HCT116 (cell line): ENCODE results near the gene MYRF. TPM values are rescaled to one million over a fixed set of nuclear protein-coding genes. Genes with fewer than 3 reads are reported as not detected.

Experiments
- ATAC-seq: fragments of 200-7000 bp; cut with Tn5 transposase; 2 replicates; pipeline ENCODE4 v1.9.1; 2020; ENCODE audit warnings: mild to moderate bottlenecking, moderate library complexity
- BruUV-seq: library from RNA; stranded (reverse); fragments of 400-500 nt; replicated peaks from 2 replicates; lab custom pipeline; 2021; lab: Mats Ljungman, UMichigan
- CTCF ChIA-PET: fragments of 300-600 bp; sonication (Branson Sonifier 250); formaldehyde crosslinking; loops from one replicate; lab custom pipeline; 2021; ENCODE audit warnings: antibody characterized with exemption; lab: Charles Lee
- POLR2A ChIA-PET: fragments of 300-600, 350-600 bp; sonication (Branson Sonifier 250); formaldehyde crosslinking; loops from one replicate; lab custom pipeline; 2021; ENCODE audit warnings: antibody characterized with exemption; lab: Charles Lee
- RAD21 ChIA-PET, 2 experiments: fragments of 300-600 bp; sonication (Branson Sonifier 250); formaldehyde crosslinking; loops; one replicate each; lab custom pipeline; 2023; ENCODE audit warnings: low total read pairs in 2 of 2; ENCODE audit not compliant: uncharacterized antibody in 2 of 2, unreplicated experiment in 2 of 2, low non-redundant PET in 1 of 2; lab: Charles Lee
- DNase-seq: peaks from one replicate; pipeline ENCODE4 v3.0.0-alpha.2; 2010; ENCODE audit warnings: low read depth, low spot score
- H2AFZ ChIP-seq: fragments of 200-600 bp; shearing (Covaris generic), sonication (generic); 2 replicates; pipeline ENCODE4 v1.6.1; 2017; ENCODE audit warnings: low read depth, mixed run types, mixed read lengths, antibody characterized with exemption, low read length; ENCODE audit not compliant: poor library complexity, severe bottlenecking
- H3K27ac ChIP-seq: 2 replicates; pipeline ENCODE4 v1.5.1; 2012; ENCODE audit warnings: low read depth, low read length
- H3K27me3 ChIP-seq: fragments of 200-600 bp; sonication (generic); 2 replicates; pipeline ENCODE4 v1.6.1; 2016; ENCODE audit warnings: mixed run types, low read length, mixed read lengths; ENCODE audit not compliant: insufficient read depth
- H3K36me3 ChIP-seq, 2 experiments: fragments of 200-500 bp in 1 of 2; fragments of 200-600 bp in 1 of 2; sonication (Bioruptor generic) in 1 of 2; sonication (generic) in 1 of 2; 2 replicates each; pipeline versions ENCODE4 v1.5.1 to v1.6.1; 2014 to 2016; ENCODE audit warnings: low read length in 2 of 2, inconsistent platforms in 1 of 2, mixed read lengths in 1 of 2, mixed run types in 1 of 2; ENCODE audit not compliant: insufficient read depth in 2 of 2, control insufficient read depth in 1 of 2
- H3K4me1 ChIP-seq, 2 experiments: fragments of 200-600 bp in 1 of 2; sonication (generic) in 1 of 2; 2 replicates each; pipeline versions ENCODE4 v1.5.1 to v1.6.1; 2012 to 2017; ENCODE audit warnings: low read length in 2 of 2, inconsistent platforms in 1 of 2, mild to moderate bottlenecking in 1 of 2, mixed read lengths in 1 of 2, mixed run types in 1 of 2, moderate library complexity in 1 of 2; ENCODE audit not compliant: insufficient read depth in 2 of 2, control insufficient read depth in 1 of 2
- H3K4me2 ChIP-seq: fragments of 200-600 bp; sonication (generic); 2 replicates; pipeline ENCODE4 v1.6.1; 2017; ENCODE audit warnings: mixed run types, low read length, mixed read lengths
- H3K4me3 ChIP-seq, 2 experiments: fragments of 200-600 bp in 1 of 2; sonication (generic) in 1 of 2; replicated peaks in 1 of 2; 2 replicates each; pipeline ENCODE4 v1.5.1; 2011 to 2016; ENCODE audit warnings: low read length in 2 of 2, control low read depth in 1 of 2, low read depth in 1 of 2, mild to moderate bottlenecking in 1 of 2, mixed read lengths in 1 of 2, mixed run types in 1 of 2
- H3K79me2 ChIP-seq: fragments of 200-600 bp; sonication (generic); 2 replicates; pipeline ENCODE4 v1.6.1; 2017; ENCODE audit warnings: mild to moderate bottlenecking, mixed run types, low read length, moderate library complexity, mixed read lengths; ENCODE audit not compliant: insufficient read depth
- H3K9ac ChIP-seq: fragments of 200-600 bp; sonication (generic); 2 replicates; pipeline ENCODE4 v1.6.1; 2016; ENCODE audit warnings: low read length, mixed read lengths
- H3K9me2 ChIP-seq: fragments of 200-600 bp; sonication (generic), shearing (Covaris generic); 2 replicates; pipeline ENCODE4 v1.6.1; 2017; ENCODE audit warnings: mixed run types, mild to moderate bottlenecking, moderate library complexity; ENCODE audit not compliant: insufficient read depth
- H3K9me3 ChIP-seq, 2 experiments: fragments of 200-500 bp in 1 of 2; fragments of 200-600 bp in 1 of 2; sonication (Bioruptor generic) in 1 of 2; sonication (generic) in 1 of 2; 2 replicates each; pipeline ENCODE4 v1.6.1; 2014 to 2017; ENCODE audit warnings: low read length in 2 of 2, mixed read lengths in 2 of 2, inconsistent platforms in 1 of 2, low read depth in 1 of 2, mild to moderate bottlenecking in 1 of 2, mixed run types in 1 of 2, moderate library complexity in 1 of 2; ENCODE audit not compliant: control insufficient read depth in 1 of 2, insufficient read depth in 1 of 2
- H4K20me1 ChIP-seq: fragments of 200-600 bp; sonication (generic), shearing (Covaris generic); 2 replicates; pipeline ENCODE4 v1.6.1; 2017; ENCODE audit warnings: mixed run types, mild to moderate bottlenecking, moderate library complexity; ENCODE audit not compliant: insufficient read depth
- CBX3 ChIP-seq: IDR thresholded peaks from 2 replicates; pipeline ENCODE4 v1.6.1; 2012; ENCODE audit warnings: low read depth
- CEBPB ChIP-seq: IDR thresholded peaks from 2 replicates; pipeline ENCODE4 v1.6.1; 2012; ENCODE audit warnings: low read depth
- EGR1 ChIP-seq: IDR thresholded peaks from 2 replicates; pipeline ENCODE4 v1.6.1; 2012; ENCODE audit warnings: low read depth
- ELF1 ChIP-seq: IDR thresholded peaks from 2 replicates; pipeline ENCODE4 v1.6.1; 2012; ENCODE audit warnings: low read depth, borderline replicate concordance
- EZH2 ChIP-seq: fragments of 200-600 bp; sonication (generic); IDR thresholded peaks from 2 replicates; pipeline ENCODE4 v1.6.1; 2017; ENCODE audit warnings: antibody characterized with exemption, mixed run types
- EZH2phosphoT487 ChIP-seq: fragments of 200-600 bp; IDR thresholded peaks from 2 replicates; pipeline ENCODE4 v1.6.1; 2018; ENCODE audit warnings: antibody characterized with exemption, borderline replicate concordance
- FOSL1 ChIP-seq: IDR thresholded peaks from 2 replicates; pipeline ENCODE4 v1.6.1; 2012; ENCODE audit warnings: low read depth
- JUND ChIP-seq: IDR thresholded peaks from 2 replicates; pipeline ENCODE4 v1.6.1; 2012
- POLR2AphosphoS5 ChIP-seq: IDR thresholded peaks from 2 replicates; pipeline ENCODE4 v1.6.1; 2011; ENCODE audit warnings: mild to moderate bottlenecking, low read depth, low read length, moderate library complexity
- RAD21 ChIP-seq: IDR thresholded peaks from 2 replicates; pipeline ENCODE4 v1.6.1; 2012; ENCODE audit warnings: low read depth, mild to moderate bottlenecking
- SIN3A ChIP-seq: IDR thresholded peaks from 2 replicates; pipeline ENCODE4 v1.6.1; 2012; ENCODE audit warnings: low read depth
- SRF ChIP-seq: IDR thresholded peaks from 2 replicates; pipeline ENCODE4 v1.6.1; 2012; ENCODE audit warnings: low read depth
- TCF7L2 ChIP-seq: IDR thresholded peaks from 2 replicates; pipeline ENCODE4 v1.7.0; 2011; ENCODE audit warnings: borderline replicate concordance, inconsistent platforms; ENCODE audit not compliant: insufficient read depth, insufficient read length; ENCODE audit errors: extremely low read depth
- YY1 ChIP-seq: IDR thresholded peaks from 2 replicates; pipeline ENCODE4 v1.6.1; 2011; ENCODE audit warnings: low read length, low read depth, moderate library complexity, mild to moderate bottlenecking; ENCODE audit not compliant: insufficient replicate concordance; ENCODE audit errors: extremely low read depth
- ZBTB33 ChIP-seq: IDR thresholded peaks from 2 replicates; pipeline ENCODE4 v1.6.1; 2011; ENCODE audit warnings: mild to moderate bottlenecking, low read length, moderate library complexity; ENCODE audit not compliant: insufficient replicate concordance; ENCODE audit errors: extremely low read depth
- ZFX ChIP-seq: fragments of 450-650 bp; IDR thresholded peaks from 2 replicates; pipeline ENCODE4 v1.6.1; 2017
- ZNF274 ChIP-seq: fragments of 200-500 bp; sonication (Bioruptor generic); IDR thresholded peaks from 2 replicates; pipeline ENCODE4 v1.6.1; 2014; ENCODE audit warnings: mild to moderate bottlenecking, low read depth, low read length, inconsistent platforms
- intact Hi-C: fragments of 100-400 bp; cut with micrococcal nuclease; formaldehyde crosslinking; loops from 2 replicates; pipeline ENCODE4 v1.10.0; 2022
- total RNA-seq: library from RNA; stranded (reverse); gene quantifications from one replicate; pipeline ENCODE4 v1.2.1, GENCODE V29; 2021; ENCODE audit not compliant: unreplicated experiment
- TF ChIP-seq, protein P1 (sequence below), 3 experiments: fragments of 200-600 bp in 1 of 3; sonication (generic) in 1 of 3; IDR thresholded peaks in 2 of 3; conservative IDR thresholded peaks in 1 of 3; 2 replicates each; pipeline ENCODE4 v1.5.1; 2012 to 2017; ENCODE audit warnings: low read depth in 2 of 3, low read length in 2 of 3, antibody characterized with exemption in 1 of 3, borderline replicate concordance in 1 of 3, control low read depth in 1 of 3, mild to moderate bottlenecking in 1 of 3, mixed read lengths in 1 of 3, mixed run types in 1 of 3, moderate library complexity in 1 of 3; ENCODE audit not compliant: insufficient read depth in 1 of 3
- TF ChIP-seq, protein P2 (sequence below): IDR thresholded peaks from 2 replicates; pipeline ENCODE4 v1.6.1; 2012

Gene MYRF
- total RNA-seq, 1 experiment from 2014 or later = 52.3 TPM

DNA sequence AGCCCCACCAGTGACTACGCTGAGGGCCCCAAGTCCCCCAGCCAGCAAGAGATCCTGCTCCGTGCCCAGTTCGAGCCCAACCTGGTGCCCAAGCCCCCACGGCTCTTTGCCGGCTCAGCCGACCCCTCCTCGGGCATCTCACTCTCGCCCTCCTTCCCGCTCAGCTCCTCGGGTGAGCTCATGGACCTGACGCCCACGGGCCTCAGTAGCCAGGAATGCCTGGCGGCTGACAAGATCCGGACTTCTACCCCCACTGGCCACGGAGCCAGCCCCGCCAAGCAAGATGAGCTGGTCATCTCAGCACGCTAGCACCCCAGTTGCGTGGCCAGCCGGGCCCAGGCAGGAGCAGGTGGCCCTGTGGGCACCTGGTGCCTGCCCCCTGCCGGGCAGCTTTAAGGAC lies 8.3 kb upstream of the MYRF start:
- H4K20me1 ChIP-seq = no peaks in the 10 kb centered on the region
- CTCF ChIA-PET = interaction anchor here (1.7 to 2.8 kb wide), 2 partner anchors 11 to 14 kb away, joined by 5 to 13 read pairs; no protein-coding TSS in a partner anchor

More for the DNA sequence above, 8.3 kb upstream of the MYRF start:
- no peaks in the 10 kb centered on the region for H3K9me3 ChIP-seq
- no peak for TF ChIP-seq EZH2phosphoT487
- no peak for TF ChIP-seq POLR2AphosphoS5
- TF ChIP-seq EZH2 = no peak
- TF ChIP-seq, protein P1, sequence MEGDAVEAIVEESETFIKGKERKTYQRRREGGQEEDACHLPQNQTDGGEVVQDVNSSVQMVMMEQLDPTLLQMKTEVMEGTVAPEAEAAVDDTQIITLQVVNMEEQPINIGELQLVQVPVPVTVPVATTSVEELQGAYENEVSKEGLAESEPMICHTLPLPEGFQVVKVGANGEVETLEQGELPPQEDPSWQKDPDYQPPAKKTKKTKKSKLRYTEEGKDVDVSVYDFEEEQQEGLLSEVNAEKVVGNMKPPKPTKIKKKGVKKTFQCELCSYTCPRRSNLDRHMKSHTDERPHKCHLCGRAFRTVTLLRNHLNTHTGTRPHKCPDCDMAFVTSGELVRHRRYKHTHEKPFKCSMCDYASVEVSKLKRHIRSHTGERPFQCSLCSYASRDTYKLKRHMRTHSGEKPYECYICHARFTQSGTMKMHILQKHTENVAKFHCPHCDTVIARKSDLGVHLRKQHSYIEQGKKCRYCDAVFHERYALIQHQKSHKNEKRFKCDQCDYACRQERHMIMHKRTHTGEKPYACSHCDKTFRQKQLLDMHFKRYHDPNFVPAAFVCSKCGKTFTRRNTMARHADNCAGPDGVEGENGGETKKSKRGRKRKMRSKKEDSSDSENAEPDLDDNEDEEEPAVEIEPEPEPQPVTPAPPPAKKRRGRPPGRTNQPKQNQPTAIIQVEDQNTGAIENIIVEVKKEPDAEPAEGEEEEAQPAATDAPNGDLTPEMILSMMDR (IDR thresholded peaks at IDR 0.05 in 2 of 3, conservative IDR thresholded peaks at IDR 0.05 in 1 of 3; ENCODE audit: borderline replicate concordance in 1 of 3, insufficient read depth in 1 of 3, low read depth in 2 of 3, low read length in 2 of 3) = no peak
- TF ChIP-seq, protein P2, sequence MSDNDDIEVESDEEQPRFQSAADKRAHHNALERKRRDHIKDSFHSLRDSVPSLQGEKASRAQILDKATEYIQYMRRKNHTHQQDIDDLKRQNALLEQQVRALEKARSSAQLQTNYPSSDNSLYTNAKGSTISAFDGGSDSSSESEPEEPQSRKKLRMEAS = no peak
- no peak for TF ChIP-seq ZFX
- TF ChIP-seq RAD21 = no peak
- no peak for TF ChIP-seq YY1
- TF ChIP-seq ELF1 = no peak
- no peak for TF ChIP-seq SRF
- no peak for TF ChIP-seq ZBTB33
- no peak for TF ChIP-seq CEBPB
- TF ChIP-seq JUND = no peak
- no peak for TF ChIP-seq CBX3
- TF ChIP-seq FOSL1 = no peak
- TF ChIP-seq EGR1 = no peak
- TF ChIP-seq ZNF274 = no peak
- TF ChIP-seq SIN3A = no peak
- TF ChIP-seq TCF7L2 = no peak
- no peak overlapping the region for H3K9ac ChIP-seq
- H3K9me2 ChIP-seq = no peaks in the 10 kb centered on the region
- no peak overlapping the region for H3K27ac ChIP-seq
- no peaks in the 10 kb centered on the region for H3K27me3 ChIP-seq
- H3K4me3 ChIP-seq = no peak overlapping the region
- ChIA-PET RAD21 (no interaction called here), POLR2A (no interaction called here)
- intact Hi-C loops = no loop called here
- H3K79me2 ChIP-seq = no peaks in the 10 kb centered on the region
- H2AFZ ChIP-seq = no peak overlapping the region
- no peak for DNase-seq
- H3K4me1 ChIP-seq = peaks cover 3 to 11% of the 10 kb centered on the region in 2 experiments; a peak in 2 of 4 replicates
- BruUV-seq = no TSS peak
- no peak for ATAC-seq
- no peak overlapping the region for H3K4me2 ChIP-seq
- H3K36me3 ChIP-seq = no peaks in the 10 kb centered on the region
